ENCODE results near the gene ANGPTL4.
"Not testable (repeated sequence)": the region's sequence is repeated elsewhere in the genome, so short reads cannot be mapped to it uniquely, and the experiment has no call there.

DNA sequence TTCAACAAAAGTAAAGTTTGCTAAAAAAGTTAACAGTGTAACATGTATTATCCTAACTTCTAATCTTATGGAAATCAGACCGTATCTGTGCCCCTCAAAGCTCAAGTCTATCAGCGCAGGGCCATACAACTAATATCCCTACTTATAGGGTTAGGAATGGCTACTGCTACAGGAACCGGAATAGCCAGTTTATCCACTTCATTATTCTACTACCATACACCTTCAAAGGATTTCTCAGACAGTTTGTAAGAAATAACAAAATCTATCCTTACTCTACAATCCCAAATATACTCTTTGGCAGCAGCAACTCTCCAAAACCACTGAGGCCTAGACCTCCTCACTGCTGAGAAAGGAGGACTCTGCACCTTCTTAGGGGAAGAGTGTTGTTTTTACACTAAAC lies 21.6 kb downstream of the ANGPTL4 start:
- TF ChIP-seq, protein P1, sequence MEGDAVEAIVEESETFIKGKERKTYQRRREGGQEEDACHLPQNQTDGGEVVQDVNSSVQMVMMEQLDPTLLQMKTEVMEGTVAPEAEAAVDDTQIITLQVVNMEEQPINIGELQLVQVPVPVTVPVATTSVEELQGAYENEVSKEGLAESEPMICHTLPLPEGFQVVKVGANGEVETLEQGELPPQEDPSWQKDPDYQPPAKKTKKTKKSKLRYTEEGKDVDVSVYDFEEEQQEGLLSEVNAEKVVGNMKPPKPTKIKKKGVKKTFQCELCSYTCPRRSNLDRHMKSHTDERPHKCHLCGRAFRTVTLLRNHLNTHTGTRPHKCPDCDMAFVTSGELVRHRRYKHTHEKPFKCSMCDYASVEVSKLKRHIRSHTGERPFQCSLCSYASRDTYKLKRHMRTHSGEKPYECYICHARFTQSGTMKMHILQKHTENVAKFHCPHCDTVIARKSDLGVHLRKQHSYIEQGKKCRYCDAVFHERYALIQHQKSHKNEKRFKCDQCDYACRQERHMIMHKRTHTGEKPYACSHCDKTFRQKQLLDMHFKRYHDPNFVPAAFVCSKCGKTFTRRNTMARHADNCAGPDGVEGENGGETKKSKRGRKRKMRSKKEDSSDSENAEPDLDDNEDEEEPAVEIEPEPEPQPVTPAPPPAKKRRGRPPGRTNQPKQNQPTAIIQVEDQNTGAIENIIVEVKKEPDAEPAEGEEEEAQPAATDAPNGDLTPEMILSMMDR (conservative IDR thresholded peaks at IDR 0.05; ENCODE audit: low read depth in 2 of 2), result not testable (repeated sequence)
- TF ChIP-seq, protein P2, sequence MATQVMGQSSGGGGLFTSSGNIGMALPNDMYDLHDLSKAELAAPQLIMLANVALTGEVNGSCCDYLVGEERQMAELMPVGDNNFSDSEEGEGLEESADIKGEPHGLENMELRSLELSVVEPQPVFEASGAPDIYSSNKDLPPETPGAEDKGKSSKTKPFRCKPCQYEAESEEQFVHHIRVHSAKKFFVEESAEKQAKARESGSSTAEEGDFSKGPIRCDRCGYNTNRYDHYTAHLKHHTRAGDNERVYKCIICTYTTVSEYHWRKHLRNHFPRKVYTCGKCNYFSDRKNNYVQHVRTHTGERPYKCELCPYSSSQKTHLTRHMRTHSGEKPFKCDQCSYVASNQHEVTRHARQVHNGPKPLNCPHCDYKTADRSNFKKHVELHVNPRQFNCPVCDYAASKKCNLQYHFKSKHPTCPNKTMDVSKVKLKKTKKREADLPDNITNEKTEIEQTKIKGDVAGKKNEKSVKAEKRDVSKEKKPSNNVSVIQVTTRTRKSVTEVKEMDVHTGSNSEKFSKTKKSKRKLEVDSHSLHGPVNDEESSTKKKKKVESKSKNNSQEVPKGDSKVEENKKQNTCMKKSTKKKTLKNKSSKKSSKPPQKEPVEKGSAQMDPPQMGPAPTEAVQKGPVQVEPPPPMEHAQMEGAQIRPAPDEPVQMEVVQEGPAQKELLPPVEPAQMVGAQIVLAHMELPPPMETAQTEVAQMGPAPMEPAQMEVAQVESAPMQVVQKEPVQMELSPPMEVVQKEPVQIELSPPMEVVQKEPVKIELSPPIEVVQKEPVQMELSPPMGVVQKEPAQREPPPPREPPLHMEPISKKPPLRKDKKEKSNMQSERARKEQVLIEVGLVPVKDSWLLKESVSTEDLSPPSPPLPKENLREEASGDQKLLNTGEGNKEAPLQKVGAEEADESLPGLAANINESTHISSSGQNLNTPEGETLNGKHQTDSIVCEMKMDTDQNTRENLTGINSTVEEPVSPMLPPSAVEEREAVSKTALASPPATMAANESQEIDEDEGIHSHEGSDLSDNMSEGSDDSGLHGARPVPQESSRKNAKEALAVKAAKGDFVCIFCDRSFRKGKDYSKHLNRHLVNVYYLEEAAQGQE (IDR thresholded peaks at IDR 0.05; ENCODE audit: unreplicated experiment), result not testable (repeated sequence)
- TF ChIP-seq POLR2AphosphoS5 (IDR thresholded peaks at IDR 0.05; ENCODE audit: low read depth); EZH2 (IDR thresholded peaks at IDR 0.05; ENCODE audit: low read depth, unreplicated experiment); EZH2phosphoT487 (IDR thresholded peaks at IDR 0.05; ENCODE audit: unreplicated experiment); CREB1 (CRISPR knock-in tag; IDR thresholded peaks at IDR 0.05; ENCODE audit: low read depth); JUNB (IDR thresholded peaks at IDR 0.05; ENCODE audit: unreplicated experiment): not testable (repeated sequence)

Measured in GM23338 (cell line).